NCI-H1092 treated with DMSO at 0.1 percent for 48 hours (cell line): ENCODE measurements around the gene DNAI2.
A peak's percentile ranks its signal among the peaks of the same experiment; 100 is the strongest.

Experiments
- DNase-seq: peaks from one replicate; lab custom pipeline; 2025; lab: John Stamatoyannopoulos, UW

DNAI2 gene

GRCh38 chr17:74305865-74306654 is 32.0 kb downstream of the DNAI2 start:
- peak; percentile 77 for DNase-seq

- no peak for DNase-seq
Observed at GRCh38 chr17:74307984-74308773, 34.1 kb downstream of the DNAI2 start.

GRCh38 chr17:74309902-74310301 is 35.9 kb downstream of the DNAI2 start:
- DNase-seq: no peak

GRCh38 chr17:74314877-74315276 is 40.8 kb downstream of the DNAI2 start:
- no peak for DNase-seq

- no peak for DNase-seq
Observed at GRCh38 chr17:74316220-74316619, 42.2 kb downstream of the DNAI2 start.

GRCh38 chr17:74317071-74317470 is 43.0 kb downstream of the DNAI2 start:
- DNase-seq: no peak

- no peak for DNase-seq
Observed at GRCh38 chr17:74318391-74318790, 44.4 kb downstream of the DNAI2 start.

- DNase-seq: no peak
Observed at GRCh38 chr17:74324521-74324920, 50.5 kb downstream of the DNAI2 start.

GRCh38 chr17:74325376-74325742 is 51.3 kb downstream of the DNAI2 start:
- no peak for DNase-seq

GRCh38 chr17:74325743-74326379 is 51.8 kb downstream of the DNAI2 start, which contains the start of gene KIF19:
Gene KIF19, plus strand, starts transcription at chr17:74326226. Its CDS starts 124 bp downstream, at chr17:74326350.
- peak; percentile 69 for DNase-seq

GRCh38 chr17:74326506-74326905 is 52.5 kb downstream of the DNAI2 start:
- DNase-seq: no peak

GRCh38 chr17:74328487-74328886 is 54.5 kb downstream of the DNAI2 start:
- DNase-seq: no peak

- DNase-seq: no peak
Observed at GRCh38 chr17:74329378-74329777, 55.3 kb downstream of the DNAI2 start.

GRCh38 chr17:74330446-74330845 is 56.4 kb downstream of the DNAI2 start:
- DNase-seq: no peak

- DNase-seq: peak; percentile 62
Observed at GRCh38 chr17:74332017-74332650, 58.1 kb downstream of the DNAI2 start.

- peak; percentile 97 for DNase-seq
Observed at GRCh38 chr17:74332763-74333283, 58.8 kb downstream of the DNAI2 start.

GRCh38 chr17:74334393-74335039 is 60.5 kb downstream of the DNAI2 start:
- DNase-seq: no peak

GRCh38 chr17:74335529-74336062 is 61.6 kb downstream of the DNAI2 start:
- DNase-seq: no peak

- no peak for DNase-seq
Observed at GRCh38 chr17:74336307-74336706, 62.3 kb downstream of the DNAI2 start.

- peak; percentile 93 for DNase-seq
Observed at GRCh38 chr17:74337834-74338500, 63.9 kb downstream of the DNAI2 start.
